BJ (cell line): ENCODE data around the gene ZEB1. TPM values are rescaled to one million over a fixed set of nuclear protein-coding genes. Genes with fewer than 3 reads are reported as not detected.

Experiments
- CTCF ChIA-PET: fragments of 350-600 bp; formaldehyde crosslinking; extraction: SDS; loops from one replicate; lab custom pipeline; 2021; ENCODE audit warnings: antibody characterized with exemption, inconsistent platforms; lab: Yijun Ruan, JAX
- POLR2A ChIA-PET: fragments of 300-600 bp; sonication (Branson Sonifier 250); formaldehyde crosslinking; extraction: SDS; loops from one replicate; lab custom pipeline; 2021; ENCODE audit warnings: antibody characterized with exemption; lab: Charles Lee
- DNase-seq: peaks from one replicate; pipeline ENCODE4 v3.0.0-alpha.2; 2011; ENCODE audit warnings: low read depth
- H3K27me3 ChIP-seq: 2 replicates; pipeline ENCODE4 v1.6.0; 2011; ENCODE audit warnings: low read length; ENCODE audit not compliant: control insufficient read depth, insufficient read depth
- H3K36me3 ChIP-seq: 2 replicates; pipeline ENCODE4 v1.5.1; 2011; ENCODE audit warnings: low read length; ENCODE audit not compliant: control insufficient read depth, insufficient read depth
- H3K4me3 ChIP-seq: 2 replicates; pipeline ENCODE4 v1.5.1; 2011; ENCODE audit warnings: low read depth, mild to moderate bottlenecking, control low read depth, low read length
- polyA plus RNA-seq: library from polyadenylated mRNA; depleted of rRNA; stranded (reverse); fragments of >200 nt; gene quantifications from 2 replicates; pipeline ENCODE4 v1.2.3, GENCODE V29; 2011
- TF ChIP-seq, protein P1 (sequence below): IDR thresholded peaks from 2 replicates; pipeline ENCODE4 v1.5.1; 2011; ENCODE audit warnings: low read depth, mild to moderate bottlenecking, control low read depth, inconsistent platforms, low read length, moderate library complexity; ENCODE audit not compliant: insufficient read depth

ZEB1 gene
- polyA plus RNA-seq, 1 experiment, result 22.3 TPM

DNA sequence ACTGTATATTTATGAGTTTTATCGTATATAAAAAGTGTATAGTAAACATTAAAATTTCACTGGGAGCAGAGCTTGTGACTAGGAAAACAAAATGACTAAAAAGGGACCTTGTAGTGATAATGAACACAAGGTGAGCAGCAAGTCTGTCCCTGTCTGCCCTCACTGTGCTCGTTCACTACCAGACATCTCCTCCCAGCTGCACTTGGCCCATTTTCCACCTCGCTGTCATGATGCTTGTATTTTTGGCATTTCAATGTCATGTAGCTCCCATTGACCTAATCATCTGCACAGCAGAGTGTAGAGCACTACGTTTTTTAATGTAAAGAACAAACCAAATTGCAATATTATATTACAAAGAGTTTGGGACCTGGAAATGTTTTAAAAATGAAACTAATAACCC, 207.2 kb downstream of the ZEB1 start:
- TF ChIP-seq, protein P1, sequence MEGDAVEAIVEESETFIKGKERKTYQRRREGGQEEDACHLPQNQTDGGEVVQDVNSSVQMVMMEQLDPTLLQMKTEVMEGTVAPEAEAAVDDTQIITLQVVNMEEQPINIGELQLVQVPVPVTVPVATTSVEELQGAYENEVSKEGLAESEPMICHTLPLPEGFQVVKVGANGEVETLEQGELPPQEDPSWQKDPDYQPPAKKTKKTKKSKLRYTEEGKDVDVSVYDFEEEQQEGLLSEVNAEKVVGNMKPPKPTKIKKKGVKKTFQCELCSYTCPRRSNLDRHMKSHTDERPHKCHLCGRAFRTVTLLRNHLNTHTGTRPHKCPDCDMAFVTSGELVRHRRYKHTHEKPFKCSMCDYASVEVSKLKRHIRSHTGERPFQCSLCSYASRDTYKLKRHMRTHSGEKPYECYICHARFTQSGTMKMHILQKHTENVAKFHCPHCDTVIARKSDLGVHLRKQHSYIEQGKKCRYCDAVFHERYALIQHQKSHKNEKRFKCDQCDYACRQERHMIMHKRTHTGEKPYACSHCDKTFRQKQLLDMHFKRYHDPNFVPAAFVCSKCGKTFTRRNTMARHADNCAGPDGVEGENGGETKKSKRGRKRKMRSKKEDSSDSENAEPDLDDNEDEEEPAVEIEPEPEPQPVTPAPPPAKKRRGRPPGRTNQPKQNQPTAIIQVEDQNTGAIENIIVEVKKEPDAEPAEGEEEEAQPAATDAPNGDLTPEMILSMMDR, result no peak
- ChIA-PET CTCF (no interaction called here), POLR2A (interaction anchor here (0.6 kb wide), 1 partner anchor 695 kb away, joined by 3 read pairs; no protein-coding TSS in a partner anchor)
- Histone ChIP-seq H3K27me3 (no peaks in the 10 kb centered on the region), H3K4me3 (no peak overlapping the region), H3K36me3 (peaks cover 10% of the 10 kb centered on the region)
- DNase-seq, result no peak

DNA sequence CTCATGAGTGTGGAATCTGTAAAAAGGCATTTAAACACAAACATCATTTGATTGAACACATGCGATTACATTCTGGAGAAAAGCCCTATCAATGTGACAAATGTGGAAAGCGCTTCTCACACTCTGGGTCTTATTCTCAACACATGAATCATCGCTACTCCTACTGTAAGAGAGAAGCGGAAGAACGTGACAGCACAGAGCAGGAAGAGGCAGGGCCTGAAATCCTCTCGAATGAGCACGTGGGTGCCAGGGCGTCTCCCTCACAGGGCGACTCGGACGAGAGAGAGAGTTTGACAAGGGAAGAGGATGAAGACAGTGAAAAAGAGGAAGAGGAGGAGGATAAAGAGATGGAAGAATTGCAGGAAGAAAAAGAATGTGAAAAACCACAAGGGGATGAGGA, 207.7 kb downstream of the ZEB1 start:
- TF ChIP-seq, protein P1, result no peak
- Histone ChIP-seq H3K4me3 (no peak overlapping the region), H3K36me3 (peaks cover 7% of the 10 kb centered on the region), H3K27me3 (no peaks in the 10 kb centered on the region)
- ChIA-PET CTCF (no interaction called here), POLR2A (no interaction called here)
- DNase-seq, result no peak

GRCh38 chr10:31528831-31529230, 209.8 kb downstream of the ZEB1 start:
- TF ChIP-seq, protein P1, result no peak
- POLR2A ChIA-PET, result no interaction called here
- Histone ChIP-seq H3K4me3 (no peak overlapping the region), H3K27me3 (no peaks in the 10 kb centered on the region), H3K36me3 (peaks cover 4% of the 10 kb centered on the region; the same call in 1 of the 2 replicates)
- CTCF ChIA-PET, result no interaction called here
- no peak for DNase-seq

- Histone ChIP-seq H3K27me3 (no peaks in the 10 kb centered on the region), H3K36me3 (no peaks in the 10 kb centered on the region), H3K4me3 (no peak overlapping the region)
- ChIA-PET POLR2A (interaction anchor here (0.7 kb wide), 1 partner anchor 415 kb away, joined by 21 read pairs; no protein-coding TSS in a partner anchor), CTCF (interaction anchor here (0.7 kb wide), 1 partner anchor 10 kb away, joined by 4 read pairs; no protein-coding TSS in a partner anchor)
- DNase-seq, result no peak
- TF ChIP-seq, protein P1, result no peak
These were observed 217.3 kb downstream of the ZEB1 start for GRCh38 chr10:31536302-31536701.

GRCh38 chr10:31549896-31550295, 230.9 kb downstream of the ZEB1 start:
- DNase-seq, result peak; percentile 16
- Histone ChIP-seq H3K27me3 (no peaks in the 10 kb centered on the region), H3K4me3 (no peak overlapping the region), H3K36me3 (no peaks in the 10 kb centered on the region)
- ChIA-PET CTCF (no interaction called here), POLR2A (interaction anchor here (0.7 kb wide), 1 partner anchor 40 kb away, joined by 6 read pairs; no protein-coding TSS in a partner anchor)
- TF ChIP-seq, protein P1, result no peak
